ENCODE results near the gene TKT. TPM values are rescaled to one million over a fixed set of nuclear protein-coding genes. Genes with fewer than 3 reads are reported as not detected.

TKT gene
- total RNA-seq, 3 donors from 2014 or later (not counting 1 experiment from before 2014, with no cell fraction given): 82.9 to 126 (median 107) TPM

- intact Hi-C loops (cut with micrococcal nuclease): no loop called here
- no peaks in the 10 kb centered on the region for H3K4me1 ChIP-seq (ENCODE audit: control insufficient read depth, insufficient read depth, low read length)
- ATAC-seq (no peak), DNase-seq (no peak)
- peaks cover 56% of the 10 kb centered on the region for H3K36me3 ChIP-seq (ENCODE audit: control insufficient read depth, insufficient read depth, low read length)
- no peak overlapping the region for H3K4me3 Mint-ChIP-seq
- H3K27me3 Mint-ChIP-seq (ENCODE audit: low read depth in 2 of 2): no peaks in the 10 kb centered on the region
- H3K4me3 ChIP-seq (ENCODE audit: low read length): no peak overlapping the region
- H3K9me3 Mint-ChIP-seq: no peaks in the 10 kb centered on the region
- 89% methylated on average over 6 of the region's 6 CpGs for WGBS (ENCODE audit: insufficient coverage)
- TF ChIP-seq CTCF (IDR thresholded peaks at IDR 0.05): no peak
- no peak overlapping the region for H3K27ac Mint-ChIP-seq
- peaks cover 0 to 6% of the 10 kb centered on the region in 2 donors for H3K4me1 Mint-ChIP-seq
- peaks cover 6% of the 10 kb centered on the region for H3K36me3 Mint-ChIP-seq
- H3K9me3 ChIP-seq (ENCODE audit: control insufficient read depth, insufficient read depth, low read length): no peaks in the 10 kb centered on the region
- no peak overlapping the region for H3K27ac ChIP-seq (ENCODE audit: low read length)
- H3K27me3 ChIP-seq (ENCODE audit: control insufficient read depth, insufficient read depth, low read length): no peaks in the 10 kb centered on the region
Observed at GRCh38 chr3:53235545-53235944, 20.3 kb downstream of the TKT start.

- 96% methylated on average over 10 of the region's 10 CpGs for WGBS (ENCODE audit: insufficient coverage)
- no peak overlapping the region for H3K4me3 ChIP-seq (ENCODE audit: low read length)
- no peaks in the 10 kb centered on the region for H3K4me1 ChIP-seq (ENCODE audit: control insufficient read depth, insufficient read depth, low read length)
- H3K9me3 Mint-ChIP-seq: no peaks in the 10 kb centered on the region
- intact Hi-C loops (cut with micrococcal nuclease): no loop called here
- no peaks in the 10 kb centered on the region for H3K27me3 Mint-ChIP-seq (ENCODE audit: low read depth in 2 of 2)
- ATAC-seq (no peak), DNase-seq (no peak)
- H3K27ac ChIP-seq (ENCODE audit: low read length): no peak overlapping the region
- no peak overlapping the region for H3K27ac Mint-ChIP-seq
- H3K36me3 Mint-ChIP-seq: peaks cover 6% of the 10 kb centered on the region
- H3K4me3 Mint-ChIP-seq: no peak overlapping the region
- H3K36me3 ChIP-seq (ENCODE audit: control insufficient read depth, insufficient read depth, low read length): peaks cover 52% of the 10 kb centered on the region
- no peaks in the 10 kb centered on the region for H3K9me3 ChIP-seq (ENCODE audit: control insufficient read depth, insufficient read depth, low read length)
- no peaks in the 10 kb centered on the region for H3K27me3 ChIP-seq (ENCODE audit: control insufficient read depth, insufficient read depth, low read length)
- H3K4me1 Mint-ChIP-seq: peaks cover 0 to 6% of the 10 kb centered on the region in 2 donors
- no peak for TF ChIP-seq CTCF (IDR thresholded peaks at IDR 0.05)
Observed at GRCh38 chr3:53234841-53235232, 21.0 kb downstream of the TKT start.

- TF ChIP-seq CTCF (IDR thresholded peaks at IDR 0.05): no peak
- DNase-seq (no peak), ATAC-seq (no peak)
- WGBS (ENCODE audit: insufficient coverage): 79% methylated on average over 15 of the region's 15 CpGs
- H3K36me3 ChIP-seq (ENCODE audit: control insufficient read depth, insufficient read depth, low read length): peaks cover 50% of the 10 kb centered on the region
- H3K9me3 ChIP-seq (ENCODE audit: control insufficient read depth, insufficient read depth, low read length): no peaks in the 10 kb centered on the region
- H3K27ac ChIP-seq (ENCODE audit: low read length): no peak overlapping the region
- intact Hi-C loops (cut with micrococcal nuclease): no loop called here
- H3K27me3 ChIP-seq (ENCODE audit: control insufficient read depth, insufficient read depth, low read length): no peaks in the 10 kb centered on the region
- H3K4me3 Mint-ChIP-seq: no peak overlapping the region
- no peaks in the 10 kb centered on the region for H3K27me3 Mint-ChIP-seq (ENCODE audit: low read depth in 2 of 2)
- no peak overlapping the region for H3K4me3 ChIP-seq (ENCODE audit: low read length)
- H3K4me1 ChIP-seq (ENCODE audit: control insufficient read depth, insufficient read depth, low read length): no peaks in the 10 kb centered on the region
- peaks cover 6% of the 10 kb centered on the region for H3K36me3 Mint-ChIP-seq
- H3K9me3 Mint-ChIP-seq: no peaks in the 10 kb centered on the region
- H3K4me1 Mint-ChIP-seq: peaks cover 0 to 6% of the 10 kb centered on the region in 2 donors
- no peak overlapping the region for H3K27ac Mint-ChIP-seq
Observed at GRCh38 chr3:53234130-53234840, 21.5 kb downstream of the TKT start.
